ENCODE measurements around the gene CHST15. TPM values are rescaled to one million over a fixed set of nuclear protein-coding genes. Genes with fewer than 3 reads are reported as not detected.

Gene CHST15
- total RNA-seq, 1 donor from 2014 or later = 36.5 TPM

- DNase-seq (no peak), ATAC-seq (no peak)
- H3K4me3 ChIP-seq = no peak overlapping the region
- peaks cover 38% of the 10 kb centered on the region for H3K4me1 ChIP-seq
- no peak for TF ChIP-seq CTCF (IDR thresholded peaks at IDR 0.05)
- no peak overlapping the region for H3K27ac ChIP-seq
- intact Hi-C loops (cut with DNase I) = no loop called here
- no peaks in the 10 kb centered on the region for H3K9me3 ChIP-seq
- H3K36me3 ChIP-seq = peaks cover 43% of the 10 kb centered on the region
- no peaks in the 10 kb centered on the region for H3K27me3 ChIP-seq (ENCODE audit: low read depth)
Measured at GRCh38 chr10:124033887-124034218, 59.5 kb downstream of the CHST15 start.

GRCh38 chr10:124032971-124033886 lies 60.2 kb downstream of the CHST15 start:
- intact Hi-C loops (cut with DNase I) = no loop called here
- Histone ChIP-seq H3K27ac (no peak overlapping the region), H3K4me1 (peaks cover 34% of the 10 kb centered on the region), H3K9me3 (no peaks in the 10 kb centered on the region), H3K4me3 (no peak overlapping the region), H3K36me3 (peaks cover 40% of the 10 kb centered on the region), H3K27me3 (ENCODE audit: low read depth) (no peaks in the 10 kb centered on the region)
- no peak for DNase-seq
- TF ChIP-seq CTCF (IDR thresholded peaks at IDR 0.05) = no peak
- ATAC-seq = peak; percentile 53 to 55

- peaks cover 31% of the 10 kb centered on the region for H3K36me3 ChIP-seq
- peaks cover 33% of the 10 kb centered on the region for H3K4me1 ChIP-seq
- ATAC-seq (no peak), DNase-seq (no peak)
- no peaks in the 10 kb centered on the region for H3K9me3 ChIP-seq
- no peak for TF ChIP-seq CTCF (IDR thresholded peaks at IDR 0.05)
- H3K27me3 ChIP-seq (ENCODE audit: low read depth) = no peaks in the 10 kb centered on the region
- H3K4me3 ChIP-seq = no peak overlapping the region
- intact Hi-C loops (cut with DNase I) = no loop called here
- H3K27ac ChIP-seq = no peak overlapping the region
Measured at GRCh38 chr10:124032087-124032935, 61.1 kb downstream of the CHST15 start.

GRCh38 chr10:124030492-124031110 lies 62.8 kb downstream of the CHST15 start:
- H3K36me3 ChIP-seq = peaks cover 17% of the 10 kb centered on the region
- no peak overlapping the region for H3K4me3 ChIP-seq
- H3K4me1 ChIP-seq = peaks cover 34% of the 10 kb centered on the region
- no peak overlapping the region for H3K27ac ChIP-seq
- H3K9me3 ChIP-seq = no peaks in the 10 kb centered on the region
- intact Hi-C loops (cut with DNase I) = no loop called here
- ATAC-seq (no peak), DNase-seq (no peak)
- TF ChIP-seq CTCF (IDR thresholded peaks at IDR 0.05) = no peak
- no peaks in the 10 kb centered on the region for H3K27me3 ChIP-seq (ENCODE audit: low read depth)

GRCh38 chr10:124030061-124030460 lies 63.3 kb downstream of the CHST15 start:
- no peak for TF ChIP-seq CTCF (IDR thresholded peaks at IDR 0.05)
- Histone ChIP-seq H3K4me3 (no peak overlapping the region), H3K9me3 (no peaks in the 10 kb centered on the region), H3K36me3 (peaks cover 17% of the 10 kb centered on the region), H3K27me3 (ENCODE audit: low read depth) (no peaks in the 10 kb centered on the region), H3K4me1 (peaks cover 33% of the 10 kb centered on the region), H3K27ac (no peak overlapping the region)
- DNase-seq = no peak
- ATAC-seq = no peak
- intact Hi-C loops (cut with DNase I) = no loop called here
